ENCODE data around the gene NDUFS2.

GRCh38 chr1:161206411-161207140 is 4.4 kb downstream of the NDUFS2 start:
- TF ChIP-seq HDGF (IDR thresholded peaks at IDR 0.05): no peak
- no peak for TF ChIP-seq CTCF (IDR thresholded peaks at IDR 0.05 in 2 of 3, conservative IDR thresholded peaks at IDR 0.05 in 1 of 3; ENCODE audit: control insufficient read depth in 2 of 3, extremely low read depth in 1 of 3, insufficient read depth in 1 of 3, low read depth in 3 of 3, low read length in 3 of 3)
- TF ChIP-seq HSF1 (IDR thresholded peaks at IDR 0.05; ENCODE audit: low read depth, low read length): no peak
- TF ChIP-seq TAF1 (IDR thresholded peaks at IDR 0.05; ENCODE audit: borderline replicate concordance, low read depth, low read length): no peak
- TF ChIP-seq RELA (IDR thresholded peaks at IDR 0.05; ENCODE audit: borderline replicate concordance, partially characterized antibody): no peak
- no peak for TF ChIP-seq ATF3 (IDR thresholded peaks at IDR 0.05; ENCODE audit: borderline replicate concordance, extremely low read depth, low read depth, low read length)
- no peak for TF ChIP-seq SMC3 (IDR thresholded peaks at IDR 0.05; ENCODE audit: borderline replicate concordance, low read length)
- no peak for TF ChIP-seq ZNF24 (IDR thresholded peaks at IDR 0.05)
- no peak for TF ChIP-seq NFXL1 (IDR thresholded peaks at IDR 0.05; ENCODE audit: borderline replicate concordance)
- TF ChIP-seq EZH2 (IDR thresholded peaks at IDR 0.05; ENCODE audit: borderline replicate concordance, control insufficient read depth, low read depth, low read length): no peak
- no peak for TF ChIP-seq TBL1XR1 (IDR thresholded peaks at IDR 0.05; ENCODE audit: low read depth, low read length)
- TF ChIP-seq POLR2AphosphoS5 (IDR thresholded peaks at IDR 0.05; ENCODE audit: low read length): no peak
- no peak for TF ChIP-seq SUZ12 (IDR thresholded peaks at IDR 0.05; ENCODE audit: unreplicated experiment)
- no peak for TF ChIP-seq MYC (IDR thresholded peaks at IDR 0.05; ENCODE audit: insufficient read depth, insufficient read length, insufficient replicate concordance, low read length, severe bottlenecking)
